ENCODE results near the gene DIAPH1.
A peak's percentile ranks its signal among the peaks of the same experiment; 100 is the strongest.

Gene DIAPH1

GRCh38 chr5:141618804-141619554, at the start of gene DIAPH1:
Gene DIAPH1, minus strand, starts transcription at chr5:141619000. Its CDS starts 86 bp downstream, at chr5:141618914.
- DNase-seq (ENCODE audit: low read depth in 2 of 2, low spot score in 1 of 2) = peak; percentile 96 to 99

DNA sequence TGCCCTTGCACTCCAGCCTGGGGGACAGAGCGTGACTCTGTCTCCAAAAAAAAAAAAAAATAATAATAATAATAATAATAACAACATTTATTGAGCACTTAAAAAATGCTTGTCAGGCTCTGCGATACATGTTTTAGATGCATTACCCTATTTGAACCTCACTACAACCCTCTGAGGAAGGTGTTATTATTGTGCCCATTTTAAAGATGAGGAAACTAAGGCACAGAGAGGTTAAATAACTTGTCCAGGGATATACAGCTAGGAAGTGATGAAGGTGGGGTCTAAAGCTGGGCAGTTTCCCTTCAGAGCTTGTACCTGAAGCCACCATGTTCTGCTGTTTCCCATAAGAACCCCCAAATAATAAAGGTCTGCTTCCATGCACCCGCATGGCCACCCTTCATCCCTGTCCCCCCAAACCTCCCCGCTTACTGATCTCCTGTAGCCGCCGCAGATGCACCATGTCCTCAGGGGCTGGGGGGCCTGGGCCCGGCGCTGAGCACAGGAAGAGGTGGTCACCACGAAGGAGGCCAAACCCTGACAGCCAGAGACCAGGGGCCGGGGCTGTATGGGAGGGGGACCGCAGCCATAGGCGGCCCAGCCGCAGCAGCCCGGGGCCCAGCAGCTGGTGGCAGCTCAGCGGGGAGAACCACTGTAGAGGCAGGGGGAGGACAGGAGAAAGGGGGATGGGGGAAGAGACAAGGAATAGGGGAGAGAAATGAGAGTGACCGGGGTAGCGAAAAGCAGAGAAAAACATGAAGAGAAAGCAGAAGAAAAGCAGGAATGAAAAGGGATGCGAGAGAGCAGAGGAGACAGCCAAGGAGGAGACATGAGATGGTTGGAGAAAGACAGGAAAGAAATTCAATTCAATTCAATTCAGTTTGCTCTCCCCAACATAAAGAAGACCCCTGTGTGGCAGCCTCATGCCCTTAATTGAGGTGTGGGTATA, 47.5 kb upstream of the DIAPH1 start:
- no peak for DNase-seq (ENCODE audit: low read depth in 2 of 2, low spot score in 1 of 2)

GRCh38 chr5:141664733-141665461, 46.1 kb upstream of the DIAPH1 start:
- DNase-seq (ENCODE audit: low read depth in 2 of 2, low spot score in 1 of 2) = peak; percentile 43 to 54

DNA sequence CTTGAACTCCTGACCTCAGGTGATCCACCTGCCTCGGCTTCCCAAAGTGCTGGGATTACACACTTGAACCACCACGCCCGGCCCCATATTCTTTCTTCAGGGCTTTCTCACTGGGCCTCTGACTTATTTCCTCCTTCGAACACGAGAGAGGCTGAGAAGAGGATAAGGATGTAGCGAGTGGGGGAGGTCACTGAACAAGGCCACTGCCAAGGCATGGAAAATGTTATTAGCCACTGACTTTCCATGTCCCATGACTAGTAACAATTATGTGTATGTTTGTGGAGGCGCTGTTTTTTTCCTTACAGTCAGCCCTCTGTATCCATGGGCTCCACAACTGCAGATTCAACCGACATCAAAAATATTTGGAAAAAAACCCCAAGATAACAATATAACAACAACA, 44.7 kb upstream of the DIAPH1 start:
- no peak for DNase-seq (ENCODE audit: low read depth in 2 of 2, low spot score in 1 of 2)

DNA sequence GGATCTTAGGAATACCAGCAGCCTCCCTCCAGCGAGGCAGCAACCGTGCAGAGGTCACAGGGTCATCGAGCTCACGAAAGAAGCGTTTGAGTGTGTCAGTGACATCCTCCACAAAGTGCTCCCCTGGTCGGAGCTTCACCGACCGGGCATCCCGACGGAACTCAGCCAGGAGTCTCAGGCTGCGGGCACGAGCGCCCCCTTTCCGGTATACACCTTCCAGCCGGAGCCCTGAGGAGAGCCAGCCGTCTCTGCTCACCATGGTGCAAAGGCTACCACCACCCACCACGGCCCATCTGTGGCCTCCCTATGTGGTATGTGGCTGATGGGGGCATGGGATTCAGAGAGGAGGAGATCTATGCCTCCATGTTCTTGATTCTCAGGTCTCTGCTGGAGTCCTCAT, 43.2 kb upstream of the DIAPH1 start:
- no peak for DNase-seq (ENCODE audit: low read depth in 2 of 2, low spot score in 1 of 2)

DNA sequence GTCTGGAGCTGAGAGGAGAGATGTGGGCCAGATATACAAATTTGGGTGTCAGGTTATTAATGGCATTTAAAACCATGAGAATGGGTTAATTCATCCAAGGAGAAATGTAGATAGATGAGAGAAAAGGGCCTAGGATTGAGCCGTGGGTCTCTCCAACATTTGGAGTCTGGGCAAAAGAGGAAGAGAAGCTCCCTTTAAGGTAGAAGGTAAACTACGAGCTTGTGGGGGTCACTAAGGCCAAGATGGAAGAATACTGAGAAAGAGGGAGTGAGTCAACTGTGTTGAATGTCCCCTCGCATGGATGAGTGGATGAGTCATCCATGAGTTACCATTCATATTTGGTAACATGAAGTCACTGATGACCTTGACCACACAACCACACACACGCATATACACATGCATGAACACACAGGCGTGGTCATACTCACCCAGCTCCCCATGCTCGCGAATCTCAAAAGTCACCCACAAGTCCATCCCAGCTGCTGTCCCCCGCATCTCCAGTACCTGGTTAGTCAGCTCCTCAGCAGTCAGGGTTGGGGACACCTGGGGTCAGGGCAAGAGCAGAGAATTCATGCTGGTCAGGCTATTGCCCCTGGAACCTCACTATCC, 39.2 kb upstream of the DIAPH1 start:
- no peak for DNase-seq (ENCODE audit: low read depth in 2 of 2, low spot score in 1 of 2)

GRCh38 chr5:141657404-141657803, 38.6 kb upstream of the DIAPH1 start:
- no peak for DNase-seq (ENCODE audit: low read depth in 2 of 2, low spot score in 1 of 2)

- DNase-seq (ENCODE audit: low read depth in 2 of 2, low spot score in 1 of 2) = no peak
Measured at GRCh38 chr5:141656396-141656795, 37.6 kb upstream of the DIAPH1 start.

DNA sequence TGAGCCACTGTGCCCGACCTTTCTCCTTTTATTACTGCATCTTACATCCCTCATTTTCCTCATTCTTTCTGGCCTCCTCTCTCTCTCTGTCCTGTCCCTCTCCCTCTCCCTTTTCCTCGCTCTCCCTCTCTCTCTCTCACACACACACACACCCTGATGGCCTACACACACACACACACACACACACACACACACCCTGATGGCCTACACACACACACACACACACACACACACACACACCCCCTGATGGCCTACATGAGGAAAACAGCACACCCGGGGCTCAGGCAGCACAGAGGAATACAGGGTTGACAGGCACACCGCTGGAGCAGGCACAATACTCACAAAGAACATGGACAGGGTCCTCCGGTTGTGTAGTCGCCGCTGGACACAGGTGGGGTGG, 36.2 kb upstream of the DIAPH1 start:
- no peak for DNase-seq (ENCODE audit: low read depth in 2 of 2, low spot score in 1 of 2)

DNA sequence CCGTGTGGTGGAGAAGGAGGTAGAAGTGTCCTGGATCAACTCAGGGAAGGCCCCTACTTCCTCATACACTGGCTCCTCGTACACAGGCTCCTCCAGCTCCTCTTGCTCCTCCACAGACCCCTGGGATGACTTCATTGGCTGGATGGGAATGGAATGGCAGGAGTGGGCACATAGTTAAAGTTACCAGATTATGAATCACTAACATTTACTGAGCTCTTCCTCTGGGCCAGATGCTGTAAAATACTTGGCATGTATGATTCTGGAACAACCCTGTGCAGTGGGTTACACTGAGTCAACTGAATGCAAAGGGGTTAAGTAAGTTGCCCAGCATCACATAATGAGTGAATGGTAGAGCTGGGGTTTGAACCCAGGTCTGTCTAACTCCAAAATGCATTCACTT, 35.5 kb upstream of the DIAPH1 start:
- no peak for DNase-seq (ENCODE audit: low read depth in 2 of 2, low spot score in 1 of 2)

DNA sequence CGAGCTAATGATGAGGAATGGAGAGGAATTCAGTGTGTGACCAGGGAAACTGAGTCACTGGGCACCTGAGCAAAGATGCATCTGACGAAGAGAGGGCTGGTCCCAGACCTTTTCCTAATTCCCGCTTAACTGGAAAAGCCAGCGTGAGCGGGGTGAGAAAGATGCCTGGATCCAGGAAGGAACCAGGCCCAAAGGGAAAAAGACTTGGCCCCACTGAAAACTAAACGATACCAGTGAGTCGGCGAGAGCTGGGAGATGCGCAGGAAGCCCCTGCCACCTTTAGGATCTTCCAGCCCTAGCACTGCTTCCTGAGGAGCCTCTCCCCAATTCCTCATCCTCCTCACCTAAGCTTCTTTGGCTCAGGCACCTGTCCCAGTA, 32.9 kb upstream of the DIAPH1 start:
- no peak for DNase-seq (ENCODE audit: low read depth in 2 of 2, low spot score in 1 of 2)

GRCh38 chr5:141650851-141651727, 32.3 kb upstream of the DIAPH1 start, which contains the start of gene FCHSD1:
Gene FCHSD1, minus strand, starts transcription at chr5:141651418. Its CDS starts 50 bp downstream, at chr5:141651368.
- peak; percentile 68 to 72 for DNase-seq (ENCODE audit: low read depth in 2 of 2, low spot score in 1 of 2)

- no peak for DNase-seq (ENCODE audit: low read depth in 2 of 2, low spot score in 1 of 2)
Measured at GRCh38 chr5:141649972-141650371, 31.2 kb upstream of the DIAPH1 start.

DNA sequence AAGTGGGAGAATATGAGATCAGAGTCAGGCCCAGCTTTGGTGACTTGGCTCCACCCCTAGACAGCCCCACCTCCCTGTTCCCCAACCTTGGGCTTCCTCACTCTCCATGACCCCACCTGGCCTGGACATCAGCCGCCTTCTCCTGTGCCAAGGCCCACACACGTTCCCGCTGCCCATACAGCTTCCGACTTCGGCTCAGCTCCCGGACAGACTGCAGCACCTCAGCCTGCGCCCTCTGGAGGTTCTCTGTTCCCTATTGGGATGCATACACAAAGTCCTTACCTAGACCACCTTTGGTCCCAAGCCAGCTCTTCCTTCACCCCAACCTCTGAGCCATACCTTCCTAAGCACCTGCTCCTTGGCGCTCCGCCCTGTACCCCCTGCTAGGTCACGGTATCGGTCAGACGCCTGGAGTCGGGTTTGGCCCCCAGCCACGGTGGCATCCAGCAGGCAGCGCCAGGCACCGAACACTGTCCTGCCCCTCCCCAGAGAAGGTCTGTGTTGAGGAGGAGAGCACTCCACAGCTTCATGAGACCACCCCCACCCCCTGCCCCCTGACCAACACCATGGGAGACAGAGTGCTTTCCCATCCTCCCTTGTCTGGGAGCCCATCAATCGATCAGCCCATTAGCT, 30.4 kb upstream of the DIAPH1 start:
- no peak for DNase-seq (ENCODE audit: low read depth in 2 of 2, low spot score in 1 of 2)

GRCh38 chr5:141647851-141648250, 29.1 kb upstream of the DIAPH1 start:
- DNase-seq (ENCODE audit: low read depth in 2 of 2, low spot score in 1 of 2) = no peak

GRCh38 chr5:141647242-141647641, 28.4 kb upstream of the DIAPH1 start:
- DNase-seq (ENCODE audit: low read depth in 2 of 2, low spot score in 1 of 2) = no peak

DNA sequence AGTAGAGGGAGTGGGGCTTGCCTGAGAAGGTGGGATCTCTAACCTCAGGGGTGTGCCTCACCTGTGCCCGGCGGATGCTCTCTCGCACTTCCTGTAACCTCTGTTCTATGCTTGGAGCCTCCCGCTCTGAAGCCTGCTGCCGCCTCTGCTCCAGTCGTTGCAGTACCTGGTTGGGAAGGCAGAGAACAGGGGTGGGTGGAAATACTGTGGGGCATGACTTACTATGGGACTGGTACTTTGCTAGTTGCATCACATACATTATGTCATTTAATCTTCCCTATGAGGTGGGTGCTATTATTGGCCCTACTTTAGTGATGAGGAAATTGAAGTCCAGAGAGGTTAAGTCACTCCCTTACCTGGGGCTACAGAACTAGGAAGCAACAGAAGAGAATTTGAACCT, 27.2 kb upstream of the DIAPH1 start:
- DNase-seq (ENCODE audit: low read depth in 2 of 2, low spot score in 1 of 2) = no peak

DNA sequence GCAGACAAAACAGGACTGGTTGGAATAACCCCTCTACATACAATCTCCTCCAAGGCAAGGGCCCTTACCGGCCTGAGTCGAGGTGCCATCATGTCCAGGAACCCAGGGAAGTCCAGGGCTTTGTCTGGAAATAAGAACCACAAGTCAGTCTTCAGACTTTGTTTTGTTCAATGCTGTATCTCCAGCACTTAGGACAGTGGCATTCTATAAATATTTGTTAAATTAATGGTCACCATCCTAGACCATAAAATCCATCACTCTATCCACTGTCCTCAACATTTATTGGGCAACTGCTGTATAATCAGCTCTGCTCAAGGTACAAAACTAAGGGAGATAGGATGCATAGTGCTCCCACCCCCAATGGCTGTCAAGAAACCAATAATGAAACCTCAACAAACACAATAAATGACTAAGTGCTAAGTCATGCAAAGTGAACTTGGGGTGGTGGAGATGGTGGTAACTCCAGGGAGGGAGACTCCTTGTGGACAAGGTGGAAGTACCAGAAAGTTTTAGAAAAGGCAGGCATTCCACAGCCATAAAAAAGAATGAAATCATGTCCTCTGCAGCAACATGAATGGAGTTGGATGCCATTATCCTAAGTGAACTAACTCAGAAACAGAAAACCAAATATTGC, 23.0 kb upstream of the DIAPH1 start:
- no peak for DNase-seq (ENCODE audit: low read depth in 2 of 2, low spot score in 1 of 2)

GRCh38 chr5:141640698-141641097, 21.9 kb upstream of the DIAPH1 start:
- no peak for DNase-seq (ENCODE audit: low read depth in 2 of 2, low spot score in 1 of 2)

All from stimulated activated CD8-positive, alpha-beta memory T cell treated with anti-CD3 and anti-CD28 coated beads, Interleukin-4, amount 100 ng/mL, for 4 hours (primary cell).